ENCODE measurements around the gene FBN1. TPM values are rescaled to one million over a fixed set of nuclear protein-coding genes. Genes with fewer than 3 reads are reported as not detected.

Gene FBN1
- total and polyA plus RNA-seq, 2 of the 13 experiments (the other 11 are each of a cell fraction or from before 2014, with no cell fraction given), result 1.5 to 3.0 TPM

GRCh38 chr15:48596841-48597240 is 48.7 kb downstream of the FBN1 start:
- BruUV-seq (replicated peaks), result no TSS peak
- FAIRE-seq, result no peak
- WGBS (ENCODE audit: low lambda C conversion rate), result 69% methylated on average over 4 of the region's 4 CpGs
- no peak overlapping the region for H2AFZ ChIP-seq (ENCODE audit: low read length)
- no peak overlapping the region for H3K27ac ChIP-seq (ENCODE audit: extremely low read length, insufficient read depth, low read length)
- no peak overlapping the region for H3K9ac ChIP-seq (ENCODE audit: insufficient read depth, low read depth, low read length)
- intact Hi-C loops (cut with micrococcal nuclease; ENCODE audit: unreplicated experiment) (no loop called here), in situ Hi-C loops (cut with HindIII; ENCODE audit: extremely low pct_ligation_motif_present, low pct_unique_long_range_greater_than_20kb) (no loop called here)
- ATAC-seq, result no peak
- no peaks in the 10 kb centered on the region for H3K4me1 ChIP-seq (ENCODE audit: insufficient read depth, low read length)
- no peak overlapping the region for H3K4me3 ChIP-seq (replicated peaks in 1 of 3; ENCODE audit: insufficient read depth in 1 of 3, low read depth in 2 of 3, low read length in 3 of 3)
- no peaks in the 10 kb centered on the region for H3K9me3 ChIP-seq (ENCODE audit: low read length)
- no peak for DNase-seq (ENCODE audit: low spot score)
- POLR2A ChIA-PET, result no interaction called here
- no peaks in the 10 kb centered on the region for H3K36me3 ChIP-seq (replicated peaks in 1 of 2; ENCODE audit: control insufficient read depth in 1 of 2, insufficient read depth in 2 of 2, low read length in 2 of 2)
- H3K79me2 ChIP-seq (ENCODE audit: insufficient read depth, low read length), result no peaks in the 10 kb centered on the region
- no peaks in the 10 kb centered on the region for H4K20me1 ChIP-seq (ENCODE audit: insufficient read depth, low read length)
- CTCF ChIA-PET (ENCODE audit: low intra/inter-chr PET ratio, low total read pairs), result no interaction called here
- H3K27me3 ChIP-seq (ENCODE audit: control insufficient read depth in 1 of 2, insufficient read depth in 2 of 2, low read length in 2 of 2), result no peaks in the 10 kb centered on the region
- TF ChIP-seq ZUFSP (CRISPR knock-in tag; IDR thresholded peaks at IDR 0.05; ENCODE audit: borderline replicate concordance) (no peak), NR2F6 (IDR thresholded peaks at IDR 0.05) (no peak), NR2F6 (CRISPR knock-in tag; IDR thresholded peaks at IDR 0.05) (no peak), ZNF615 (CRISPR knock-in tag; IDR thresholded peaks at IDR 0.05; ENCODE audit: borderline replicate concordance) (no peak)
- no peak overlapping the region for H3K4me2 ChIP-seq (ENCODE audit: low read depth, low read length)

- Histone ChIP-seq H3K9me3 (ENCODE audit: low read length) (no peaks in the 10 kb centered on the region), H3K27me3 (ENCODE audit: control insufficient read depth in 1 of 2, insufficient read depth in 2 of 2, low read length in 2 of 2) (no peaks in the 10 kb centered on the region), H3K4me3 (replicated peaks in 1 of 3; ENCODE audit: insufficient read depth in 1 of 3, low read depth in 2 of 3, low read length in 3 of 3) (no peak overlapping the region), H3K79me2 (ENCODE audit: insufficient read depth, low read length) (no peaks in the 10 kb centered on the region), H3K4me2 (ENCODE audit: low read depth, low read length) (no peak overlapping the region), H3K27ac (ENCODE audit: extremely low read length, insufficient read depth, low read length) (no peak overlapping the region), H3K36me3 (replicated peaks in 1 of 2; ENCODE audit: control insufficient read depth in 1 of 2, insufficient read depth in 2 of 2, low read length in 2 of 2) (no peaks in the 10 kb centered on the region), H4K20me1 (ENCODE audit: insufficient read depth, low read length) (no peaks in the 10 kb centered on the region), H3K9ac (ENCODE audit: insufficient read depth, low read depth, low read length) (no peak overlapping the region), H2AFZ (ENCODE audit: low read length) (no peak overlapping the region), H3K4me1 (ENCODE audit: insufficient read depth, low read length) (no peaks in the 10 kb centered on the region)
- CTCF ChIA-PET (ENCODE audit: low intra/inter-chr PET ratio, low total read pairs), result no interaction called here
- 19% methylated on average over 4 of the region's 4 CpGs for whole genome bisulfite sequencing (ENCODE audit: low lambda C conversion rate)
- no peak for ATAC-seq
- in situ Hi-C loops (cut with HindIII; ENCODE audit: extremely low pct_ligation_motif_present, low pct_unique_long_range_greater_than_20kb), result no loop called here
- DNase-seq (ENCODE audit: low spot score), result no peak
- FAIRE-seq, result no peak
- POLR2A ChIA-PET, result no interaction called here
- BruUV-seq (replicated peaks), result no TSS peak
- intact Hi-C loops (cut with micrococcal nuclease; ENCODE audit: unreplicated experiment), result no loop called here
- TF ChIP-seq ZBTB49 (CRISPR knock-in tag; IDR thresholded peaks at IDR 0.05; ENCODE audit: borderline replicate concordance) (no peak), TMF1 (CRISPR knock-in tag; IDR thresholded peaks at IDR 0.05; ENCODE audit: low read depth) (no peak), ARID5B (CRISPR knock-in tag; IDR thresholded peaks at IDR 0.05) (no peak), RFXAP (CRISPR knock-in tag; IDR thresholded peaks at IDR 0.05; ENCODE audit: borderline replicate concordance) (no peak), MLLT10 (CRISPR knock-in tag; IDR thresholded peaks at IDR 0.05) (no peak), MBNL3 (CRISPR knock-in tag; conservative IDR thresholded peaks at IDR 0.05) (no peak), NFRKB (IDR thresholded peaks at IDR 0.05) (no peak), FOXO1 (CRISPR knock-in tag; IDR thresholded peaks at IDR 0.05) (no peak), SMC3 (IDR thresholded peaks at IDR 0.05; ENCODE audit: low read length) (no peak)
These were observed 49.1 kb downstream of the FBN1 start for GRCh38 chr15:48596415-48596814.
